ENCODE data around the gene STK32C.
"Not testable (repeated sequence)": the region's sequence is repeated elsewhere in the genome, so short reads cannot be mapped to it uniquely, and the experiment has no call there.

The STK32C gene

DNA sequence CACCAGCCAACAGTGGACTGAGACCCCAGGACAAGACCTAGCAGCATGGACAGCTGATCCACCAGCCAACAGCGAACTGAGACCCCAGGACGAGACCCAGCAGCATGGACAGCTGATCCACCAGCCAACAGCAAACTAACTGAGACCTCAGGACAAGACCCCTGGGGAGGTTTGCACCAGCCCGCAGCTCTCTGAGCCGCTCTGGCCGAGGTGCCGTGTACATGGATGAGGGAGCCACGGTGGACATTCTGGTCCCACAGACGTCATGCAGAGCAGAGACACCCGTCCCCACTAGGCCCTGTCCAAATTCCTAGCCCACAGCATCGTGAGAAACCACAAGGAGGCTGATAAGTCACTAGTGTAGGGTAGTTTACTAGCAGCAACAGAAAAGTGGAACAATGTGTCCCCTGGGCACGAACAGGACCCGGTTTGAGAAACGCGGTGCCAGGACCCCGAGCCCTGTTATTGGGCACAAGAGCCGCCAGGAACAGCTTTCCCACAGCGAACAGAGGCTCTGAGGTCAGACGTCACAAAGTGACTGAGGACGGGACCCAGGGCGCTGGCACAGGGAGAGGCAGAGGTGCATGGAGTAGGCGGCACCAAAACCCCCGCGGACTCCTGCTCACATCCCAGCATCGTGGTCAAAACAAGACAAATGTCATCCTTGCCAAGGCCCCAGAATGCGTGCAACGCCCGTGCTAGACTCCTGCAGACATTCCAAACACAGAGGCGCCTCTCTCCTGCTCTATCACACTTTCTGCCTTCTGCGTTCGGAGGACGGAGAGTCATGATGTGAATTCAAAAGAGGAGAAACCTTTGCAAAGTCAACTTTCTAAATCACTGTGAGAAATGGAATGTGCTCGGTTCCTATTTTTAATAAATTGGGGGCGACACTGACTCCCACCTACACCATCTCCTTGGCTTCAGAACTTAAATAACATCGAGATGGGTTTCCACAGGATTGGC is 8.1 kb downstream of the STK32C start:
- no peak for DNase-seq

DNA sequence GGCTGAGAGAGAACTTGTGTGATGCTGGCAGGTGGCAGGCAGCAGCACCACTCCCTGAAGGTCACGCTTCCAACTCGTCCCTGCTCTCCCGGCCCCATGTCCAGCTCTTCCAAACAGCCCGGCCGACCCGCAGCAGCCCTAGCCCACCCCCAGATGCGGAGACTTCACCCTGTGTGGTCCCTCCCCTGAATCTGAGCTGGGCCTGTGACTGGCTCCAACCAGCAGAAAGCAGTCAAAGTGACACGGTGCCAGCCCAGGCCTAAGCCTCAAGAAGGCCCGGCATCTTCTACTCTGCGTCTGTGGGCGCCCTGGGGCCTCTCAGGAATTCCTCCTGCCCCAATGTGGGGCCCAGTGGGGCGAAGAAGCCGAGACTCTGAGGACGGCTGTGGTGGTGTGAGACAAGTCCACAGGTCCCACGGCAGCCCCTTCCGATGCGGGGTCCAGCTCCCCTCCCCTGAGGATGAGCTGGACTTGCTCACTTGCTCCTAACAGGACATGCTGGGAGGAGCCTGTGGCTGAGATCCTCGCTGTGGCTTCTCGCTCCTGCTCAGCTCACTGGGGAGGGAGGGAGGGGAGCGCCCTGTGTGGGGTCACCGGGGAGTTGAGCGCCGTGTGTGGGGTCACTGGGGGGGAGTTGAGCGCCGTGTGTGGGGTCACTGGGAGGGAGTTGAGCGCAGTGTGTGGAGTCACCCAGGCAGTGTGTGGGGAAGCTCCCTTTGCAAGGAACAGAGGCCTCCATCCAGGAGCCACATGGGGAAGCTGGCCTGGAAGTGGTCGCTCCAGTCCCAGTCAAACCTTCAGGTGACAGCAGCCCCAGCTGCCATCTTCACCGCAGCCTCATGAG is 9.5 kb downstream of the STK32C start:
- DNase-seq, result no peak

DNA sequence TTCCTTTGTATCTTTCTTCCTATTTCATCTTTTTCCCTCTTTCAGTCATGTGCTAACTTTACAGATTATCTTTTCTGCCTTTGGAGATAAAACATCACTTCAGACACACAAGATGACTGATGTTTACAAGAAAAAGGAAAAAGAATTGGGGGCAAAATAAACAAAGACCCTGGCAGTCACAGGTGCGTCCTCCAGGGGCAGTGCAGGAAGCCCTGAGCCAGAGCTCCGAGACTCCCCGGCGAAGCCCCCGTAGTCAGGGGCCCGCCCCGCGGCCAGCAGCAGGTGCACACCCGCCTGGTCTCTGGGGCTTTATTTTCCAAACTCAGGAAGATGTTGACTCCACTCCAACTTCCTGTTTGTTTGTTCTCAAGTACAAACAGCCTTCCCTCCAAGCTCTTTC is 10.2 kb downstream of the STK32C start:
- no peak for DNase-seq

DNA sequence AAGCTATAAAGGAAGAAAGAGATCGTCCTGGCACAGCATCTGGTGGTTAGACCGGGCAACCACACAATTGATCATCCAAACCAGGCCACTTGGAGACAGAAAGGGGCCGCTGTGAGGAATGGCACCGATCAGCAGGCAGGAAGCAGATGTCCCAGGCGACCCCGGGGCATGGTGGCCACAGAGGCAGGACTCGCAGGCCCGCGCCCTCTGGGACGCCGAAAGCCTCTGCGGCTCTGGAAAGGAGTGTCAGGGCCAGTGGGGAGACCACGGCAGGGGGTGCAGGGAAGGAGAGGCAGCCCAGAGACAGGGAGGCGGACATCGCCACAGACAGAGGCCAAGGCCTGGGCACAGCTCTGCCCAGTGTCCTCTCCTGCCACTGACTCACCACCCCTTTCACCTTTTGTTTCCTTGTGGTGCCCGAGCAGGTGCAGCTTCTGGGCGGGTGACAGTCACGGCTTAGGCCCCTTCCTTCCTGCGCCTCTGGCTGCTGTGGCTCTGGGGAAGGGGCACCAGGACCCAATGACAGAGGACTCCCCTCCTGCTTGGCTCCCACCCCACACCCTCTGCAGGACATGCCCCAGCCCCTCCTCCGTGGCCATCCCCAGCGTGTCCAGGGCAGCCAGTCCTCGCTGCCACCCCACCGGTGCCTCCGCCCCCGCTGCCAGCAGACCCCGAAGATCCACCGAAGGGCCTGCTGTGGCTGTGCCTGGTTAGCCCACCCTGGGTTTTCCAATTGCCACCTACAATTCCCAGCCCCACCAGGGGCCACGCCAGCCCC is 10.9 kb downstream of the STK32C start:
- DNase-seq, result no peak

DNA sequence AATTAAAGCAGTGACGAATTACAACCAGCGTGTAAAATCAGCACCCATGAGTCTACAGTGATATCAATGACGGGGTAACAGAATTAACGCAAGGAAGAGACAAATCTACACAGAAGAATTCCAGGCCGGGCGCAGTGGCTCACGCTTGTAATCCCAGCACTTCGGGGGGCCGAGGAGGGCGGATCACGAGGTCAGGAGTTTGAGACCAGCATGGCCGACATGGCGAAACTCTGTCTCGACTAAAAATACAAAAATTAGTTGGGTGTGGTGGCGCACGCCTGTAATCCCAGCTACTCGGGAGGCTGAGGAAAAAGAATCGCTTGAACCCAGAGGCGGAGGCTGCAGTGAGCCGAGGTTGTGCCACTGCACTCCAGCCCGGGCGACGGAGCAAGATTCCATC is 12.3 kb downstream of the STK32C start:
- not testable (repeated sequence) for DNase-seq

DNA sequence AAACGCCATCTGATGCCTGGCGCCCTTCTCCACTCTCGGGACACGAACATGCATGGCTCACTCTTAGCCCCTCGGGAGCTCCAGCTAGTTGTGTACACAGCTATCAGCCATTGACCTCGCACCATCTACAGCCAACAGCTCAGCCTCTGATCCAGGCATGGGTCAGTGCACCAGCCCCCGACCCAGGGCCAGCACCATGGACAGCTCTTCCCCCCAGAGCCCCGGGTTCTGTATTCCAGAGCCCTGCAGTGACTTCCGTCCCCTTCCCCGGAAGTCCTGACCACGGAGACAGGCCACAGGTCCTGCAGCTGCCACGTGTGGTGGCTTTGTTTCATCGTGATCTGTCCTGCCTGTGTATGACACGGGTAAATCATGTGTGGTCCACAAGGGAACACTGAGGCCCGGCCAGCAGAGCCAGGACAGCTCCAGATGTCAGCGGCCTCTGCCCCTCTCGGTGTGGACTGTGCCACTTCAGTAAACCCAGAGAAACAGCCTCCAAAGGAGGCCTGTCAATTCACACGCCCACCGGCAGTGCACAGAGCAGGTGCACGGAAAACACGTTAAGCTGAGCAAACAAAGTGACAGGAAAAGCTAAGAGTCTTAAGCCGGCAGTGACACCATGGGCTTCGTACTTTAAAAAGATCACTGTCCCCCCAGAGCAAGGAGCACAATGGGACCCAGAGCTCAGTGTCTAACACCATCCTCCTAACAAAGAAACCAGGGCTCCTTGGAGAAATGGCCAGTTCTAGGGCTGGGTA is 13.0 kb downstream of the STK32C start:
- no peak for DNase-seq

DNA sequence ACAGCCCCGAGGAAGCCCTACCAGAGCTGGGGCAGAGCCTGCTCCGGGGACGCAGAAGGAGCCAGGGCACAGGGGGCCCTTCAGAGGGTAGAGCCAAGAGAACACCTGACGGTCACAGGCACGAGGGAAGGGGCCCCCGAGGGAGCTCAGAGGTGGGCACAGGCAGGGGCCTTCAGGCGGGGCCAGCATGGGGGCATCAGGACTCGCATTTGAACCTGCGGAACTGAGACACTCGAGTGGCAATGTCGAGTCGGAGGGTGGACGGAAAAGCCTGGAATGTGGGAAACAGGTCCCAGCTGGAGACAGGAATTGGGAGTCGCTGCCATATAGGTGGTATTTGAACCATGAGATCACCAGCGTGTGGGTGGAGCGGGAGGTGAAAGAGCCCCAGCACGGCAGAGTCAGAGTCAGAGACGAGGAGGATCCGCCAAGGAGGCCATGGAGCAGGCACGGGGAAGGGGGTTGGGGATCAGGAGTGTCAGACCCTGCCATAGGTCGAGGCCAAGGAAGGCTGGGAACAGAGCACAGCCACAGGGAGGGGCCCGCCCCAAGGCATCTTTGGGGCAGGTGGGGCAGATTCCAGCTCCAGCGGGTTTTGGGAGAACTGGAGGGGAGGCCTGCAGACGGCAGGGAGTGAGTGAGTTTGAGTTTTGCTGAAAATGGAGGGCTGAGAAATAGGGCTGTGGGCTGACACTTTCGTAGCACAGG is 13.8 kb downstream of the STK32C start:
- DNase-seq, result no peak

DNA sequence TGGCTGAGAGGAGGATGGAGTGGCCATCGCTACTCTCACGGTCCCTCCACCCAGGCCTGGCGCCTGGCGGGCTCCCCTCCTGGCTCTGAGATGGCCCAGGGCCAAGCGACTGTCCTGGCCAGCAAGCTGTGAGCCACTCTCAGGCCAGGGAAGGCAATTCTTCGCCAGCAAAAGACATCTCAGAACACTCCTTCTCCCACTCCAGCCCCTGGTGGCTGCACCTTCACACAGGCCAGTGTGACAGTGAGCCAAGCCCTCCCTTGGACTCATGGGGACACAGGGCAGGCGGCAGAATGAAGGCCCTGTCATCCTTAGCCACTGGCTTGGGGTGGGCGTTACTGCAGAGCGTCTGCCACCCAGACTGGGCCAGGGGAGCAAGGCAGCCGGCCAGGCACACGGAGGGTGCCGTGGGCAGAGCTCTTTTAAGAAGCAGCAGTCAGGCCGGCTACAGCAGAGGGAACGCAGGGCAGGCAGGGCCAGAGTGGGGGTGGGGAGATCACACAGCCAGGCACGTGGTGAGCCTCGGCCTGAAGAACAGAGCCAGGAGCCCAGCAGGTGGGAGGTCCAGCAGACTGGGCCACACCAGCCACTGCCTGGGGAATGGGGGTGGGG is 14.4 kb downstream of the STK32C start:
- no peak for DNase-seq

DNA sequence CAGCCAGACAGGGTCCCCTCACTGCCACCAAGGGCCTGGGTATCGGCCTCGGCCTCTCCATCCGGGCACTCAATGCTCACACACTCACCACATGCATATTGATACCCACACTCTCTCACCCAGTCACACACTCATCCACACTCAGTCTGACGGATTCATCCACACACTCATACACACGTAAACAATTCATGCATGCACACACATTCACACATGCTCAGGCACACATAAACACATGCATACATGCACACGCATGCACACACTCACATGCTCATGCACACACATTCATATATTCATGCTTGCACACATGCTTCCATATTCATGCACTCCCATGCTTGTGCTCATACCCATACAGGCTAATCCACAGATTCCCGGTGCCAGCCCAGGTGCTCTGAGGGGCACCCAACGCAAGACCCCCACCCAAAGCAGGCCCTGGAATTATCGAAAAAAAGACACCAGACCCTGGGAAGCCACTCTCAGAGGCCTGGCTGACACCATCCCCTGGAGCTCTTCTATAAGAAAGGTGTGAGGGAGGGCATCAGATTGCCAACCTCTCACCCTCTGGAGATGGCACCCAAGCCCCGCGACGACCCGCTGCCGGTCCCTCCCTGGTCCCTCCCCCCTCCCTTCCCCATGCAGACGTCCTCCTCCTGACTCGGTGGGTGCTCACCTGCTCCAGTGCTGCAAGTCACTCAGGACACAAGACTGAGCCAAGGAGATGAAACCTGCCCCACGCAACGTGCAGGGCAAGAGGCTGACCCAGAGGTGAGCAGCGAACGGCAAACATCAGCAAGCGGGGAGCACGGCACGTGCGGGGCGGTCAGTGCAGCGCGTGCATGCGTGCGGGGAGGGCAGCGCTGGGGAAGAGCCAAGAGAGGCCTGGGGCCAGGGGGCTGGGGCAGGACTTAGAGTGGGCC is 15.2 kb downstream of the STK32C start:
- no peak for DNase-seq

DNA sequence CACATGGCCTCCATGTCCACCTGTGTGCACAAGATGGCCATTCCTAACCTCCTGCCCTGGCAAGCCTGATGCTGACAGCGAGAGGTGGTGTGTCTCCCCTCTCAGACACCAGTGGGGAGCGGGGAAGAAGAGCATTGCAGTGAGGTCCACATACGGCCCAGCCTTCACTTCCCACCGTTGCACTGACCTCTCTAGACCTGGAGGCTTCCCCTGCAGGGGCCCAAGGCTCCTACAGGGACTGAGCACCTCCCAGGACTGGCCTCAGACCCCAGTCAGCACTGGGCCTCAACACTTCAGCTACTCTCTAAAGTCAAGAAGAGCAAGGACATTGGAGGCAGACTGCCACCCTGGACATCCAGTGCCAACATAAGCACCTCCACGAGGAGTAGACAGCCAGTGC is 15.9 kb downstream of the STK32C start:
- no peak for DNase-seq

DNA sequence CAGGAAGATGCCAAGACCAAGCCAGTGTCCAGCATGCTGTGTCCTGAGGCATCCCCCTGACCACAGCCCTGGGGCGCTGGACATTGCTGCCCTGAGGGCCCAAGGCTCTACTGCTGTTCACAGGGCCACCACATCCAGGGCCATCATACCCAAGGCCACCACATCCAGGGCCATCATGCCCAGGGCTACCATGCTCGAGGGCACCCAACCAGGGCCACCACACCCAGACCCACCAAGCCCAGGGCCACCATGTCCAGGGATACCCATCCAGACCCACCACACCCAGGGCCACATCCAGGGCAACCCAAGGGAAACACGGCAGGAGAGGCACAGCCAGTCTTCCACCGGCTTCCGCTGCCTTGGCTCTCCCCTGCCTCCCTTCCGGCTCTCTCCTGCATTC is 17.1 kb downstream of the STK32C start:
- DNase-seq, result no peak

DNA sequence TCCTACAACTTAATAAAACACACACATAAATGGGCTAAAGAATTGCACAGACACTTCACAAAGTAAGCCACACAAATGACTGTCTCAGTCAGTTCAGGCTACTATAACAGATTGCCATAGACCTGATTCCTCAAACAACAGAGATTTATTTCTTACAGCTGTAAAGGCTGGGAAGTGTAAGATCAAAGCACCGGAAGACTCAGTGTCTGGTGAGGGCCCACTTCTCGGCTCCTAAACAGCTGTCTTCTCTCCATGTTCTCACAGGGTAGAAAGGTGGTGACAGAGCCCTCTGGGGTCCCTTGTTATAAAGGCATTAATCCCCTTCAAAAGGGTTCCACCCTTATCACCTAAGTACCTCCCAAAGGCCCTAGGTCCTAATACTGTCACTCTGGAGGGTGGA is 18.3 kb downstream of the STK32C start:
- DNase-seq, result no peak

DNA sequence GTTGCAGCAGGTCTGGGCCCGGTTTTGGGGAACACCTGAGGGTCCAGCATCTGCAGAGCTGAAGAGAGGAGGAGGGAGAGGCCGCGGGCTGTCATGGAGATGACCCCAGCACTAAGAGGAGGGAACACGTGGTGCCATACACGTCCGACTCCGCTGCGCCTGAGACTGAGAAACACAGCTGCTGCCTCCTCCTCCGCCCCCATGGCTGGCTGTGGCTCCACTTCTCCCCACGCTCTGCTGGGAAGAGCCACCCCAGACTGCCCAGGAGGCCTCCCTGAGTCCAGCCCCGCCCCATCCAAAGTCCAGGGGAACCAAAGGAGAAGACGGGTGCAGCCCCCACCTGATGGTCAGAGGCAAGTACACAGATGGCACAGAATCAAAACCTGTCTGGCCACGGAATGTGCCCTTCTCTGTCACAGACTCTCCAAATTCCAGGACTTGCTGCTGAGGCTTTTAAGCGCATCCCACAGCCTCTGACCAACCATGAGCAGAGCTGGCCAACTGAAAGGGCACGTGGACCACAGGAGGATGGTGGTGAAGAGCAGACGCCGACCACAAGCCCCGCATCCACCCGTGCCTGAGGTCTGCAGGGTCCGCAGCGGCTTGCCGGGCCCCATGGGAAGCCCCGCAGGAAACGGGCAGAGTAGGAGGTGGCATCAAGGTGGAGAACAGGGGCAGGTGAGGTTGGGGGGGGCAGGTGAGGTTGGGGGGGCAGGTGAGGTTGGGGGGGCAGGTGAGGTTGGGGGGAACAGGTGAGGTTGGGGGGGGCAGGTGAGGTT is 24.0 kb downstream of the STK32C start:
- DNase-seq, result no peak

DNA sequence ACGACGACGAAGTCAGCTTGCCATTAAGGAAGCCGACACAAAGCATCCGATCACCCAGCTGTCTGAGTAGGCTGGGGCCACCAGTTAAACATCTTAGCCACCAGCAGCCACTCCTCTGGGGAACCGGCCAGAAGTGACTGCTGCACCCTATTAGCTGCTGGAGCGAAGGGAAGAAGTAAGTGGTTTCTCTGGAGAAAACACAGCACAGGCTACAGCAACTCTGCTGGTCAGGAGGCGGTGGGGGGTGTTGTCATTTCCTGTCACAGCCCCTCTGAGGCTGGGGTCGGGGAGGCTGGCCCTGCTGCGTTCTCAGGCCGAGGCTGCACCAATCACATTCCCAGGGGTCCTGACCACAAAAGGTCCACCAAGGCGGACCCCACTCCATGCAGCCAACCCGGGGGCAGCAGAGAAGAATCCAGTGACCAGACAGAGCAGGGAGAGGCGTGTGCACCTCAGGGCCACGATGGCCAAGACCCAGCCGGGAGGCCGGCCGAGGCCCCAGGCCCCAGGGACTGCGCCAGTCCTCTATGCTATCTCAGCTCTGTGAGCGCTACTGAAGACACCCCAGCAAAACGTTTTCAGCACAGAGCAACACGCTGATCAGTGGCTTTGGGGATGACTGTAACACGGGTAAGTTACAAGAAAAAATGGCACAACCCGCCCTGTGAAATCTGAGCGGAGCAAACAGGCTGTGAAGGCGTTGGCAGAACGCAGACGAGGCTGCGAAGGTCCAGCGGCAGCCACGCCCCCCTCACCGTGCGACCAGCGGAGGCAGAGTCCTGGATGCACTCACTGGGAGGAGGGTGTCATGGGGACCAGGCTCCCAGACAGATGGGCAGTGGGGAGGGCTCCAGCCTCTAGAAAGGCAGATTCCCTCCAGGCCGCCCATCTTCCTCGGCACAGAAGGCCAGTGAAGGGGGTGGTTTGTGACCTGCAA is 24.8 kb downstream of the STK32C start:
- no peak for DNase-seq

DNA sequence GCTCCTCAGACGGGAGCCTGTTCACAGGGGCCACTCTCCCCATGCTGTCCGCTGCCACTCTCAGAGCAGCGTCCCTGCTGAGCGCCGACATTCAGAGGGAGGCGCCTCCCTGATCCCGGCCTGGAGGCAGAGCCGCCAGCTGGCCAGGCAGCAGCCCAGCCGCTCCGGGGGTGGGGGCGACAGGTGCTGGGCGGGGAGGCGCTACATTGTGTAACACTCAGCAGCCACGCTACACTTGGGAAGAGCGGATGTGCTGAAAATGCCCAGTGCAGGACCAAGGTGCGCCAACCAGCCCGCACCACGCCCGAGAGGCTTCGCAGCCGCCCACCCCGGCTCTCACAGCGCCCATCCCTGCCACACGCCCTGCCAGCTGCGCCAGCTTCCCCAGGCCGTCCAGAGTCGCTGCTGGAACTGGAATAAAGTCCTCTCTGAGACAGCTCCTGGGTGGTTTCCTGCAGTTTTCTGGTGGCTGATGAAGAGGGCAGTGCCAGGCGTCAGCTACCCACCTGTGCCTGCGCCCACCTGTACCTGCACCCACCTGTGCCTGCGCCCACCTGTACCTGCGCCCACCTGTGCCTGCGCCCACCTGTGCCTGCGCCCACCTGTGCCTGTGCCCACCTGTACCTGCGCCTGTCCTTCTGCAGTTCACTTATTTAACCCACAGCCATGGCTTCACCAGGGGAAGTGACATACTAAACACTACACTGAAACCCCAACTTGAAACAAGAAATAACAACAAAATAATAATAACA is 25.7 kb downstream of the STK32C start:
- DNase-seq, result no peak

DNA sequence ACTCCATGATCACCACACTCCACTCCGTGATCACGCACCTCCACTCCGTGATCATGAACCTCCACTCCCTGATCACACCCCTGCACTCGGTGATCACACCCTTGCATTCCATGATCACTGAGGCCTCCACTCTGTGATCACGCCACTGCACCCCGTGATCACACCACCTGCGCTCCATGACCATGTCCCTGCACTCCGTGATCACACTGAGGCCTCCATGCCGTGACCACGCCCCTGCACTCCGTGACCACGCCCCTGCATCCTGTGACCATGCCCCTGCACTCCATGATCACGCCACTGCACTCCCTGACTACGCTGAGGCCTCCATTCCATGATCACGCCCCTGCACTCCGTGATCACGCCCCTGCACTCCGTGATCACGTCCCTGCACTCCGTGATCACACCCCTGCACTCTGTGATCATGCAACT is 27.1 kb downstream of the STK32C start:
- no peak for DNase-seq

All from activated T-cell treated with anti-CD3 and anti-CD28 coated beads for 4 hours (primary cell).